Gastroesophageal sphincter (tissue), 3 donors: Measurements from ENCODE around the gene HSPA1L.

Source experiments
- EP300 ChIP-seq: sonication (generic); formaldehyde crosslinking; IDR thresholded peaks from one replicate; pipeline ENCODE4 v1.6.1; 2017; ENCODE audit warnings: antibody characterized with exemption, mild to moderate bottlenecking
- POLR2A ChIP-seq, 2 donors: fragments of 450-650 bp; IDR thresholded peaks; one replicate each; pipeline ENCODE4 v1.6.1; 2017; ENCODE audit warnings: antibody characterized with exemption in 2 of 2, mild to moderate bottlenecking in 2 of 2, moderate library complexity in 1 of 2
- POLR2AphosphoS5 ChIP-seq: sonication (generic); formaldehyde crosslinking; IDR thresholded peaks from one replicate; pipeline ENCODE4 v1.6.1; 2017; ENCODE audit warnings: antibody characterized with exemption
- TF ChIP-seq, protein P1 (sequence below), 4 experiments: fragments of 200-600 bp in 2 of 4; fragments of 450-650 bp in 2 of 4; sonication (generic) in 1 of 4; IDR thresholded peaks; one replicate each; pipeline ENCODE4 v1.5.1; 2017 to 2019; ENCODE audit warnings: antibody characterized with exemption in 4 of 4, mild to moderate bottlenecking in 2 of 4, moderate library complexity in 2 of 4

DNA sequence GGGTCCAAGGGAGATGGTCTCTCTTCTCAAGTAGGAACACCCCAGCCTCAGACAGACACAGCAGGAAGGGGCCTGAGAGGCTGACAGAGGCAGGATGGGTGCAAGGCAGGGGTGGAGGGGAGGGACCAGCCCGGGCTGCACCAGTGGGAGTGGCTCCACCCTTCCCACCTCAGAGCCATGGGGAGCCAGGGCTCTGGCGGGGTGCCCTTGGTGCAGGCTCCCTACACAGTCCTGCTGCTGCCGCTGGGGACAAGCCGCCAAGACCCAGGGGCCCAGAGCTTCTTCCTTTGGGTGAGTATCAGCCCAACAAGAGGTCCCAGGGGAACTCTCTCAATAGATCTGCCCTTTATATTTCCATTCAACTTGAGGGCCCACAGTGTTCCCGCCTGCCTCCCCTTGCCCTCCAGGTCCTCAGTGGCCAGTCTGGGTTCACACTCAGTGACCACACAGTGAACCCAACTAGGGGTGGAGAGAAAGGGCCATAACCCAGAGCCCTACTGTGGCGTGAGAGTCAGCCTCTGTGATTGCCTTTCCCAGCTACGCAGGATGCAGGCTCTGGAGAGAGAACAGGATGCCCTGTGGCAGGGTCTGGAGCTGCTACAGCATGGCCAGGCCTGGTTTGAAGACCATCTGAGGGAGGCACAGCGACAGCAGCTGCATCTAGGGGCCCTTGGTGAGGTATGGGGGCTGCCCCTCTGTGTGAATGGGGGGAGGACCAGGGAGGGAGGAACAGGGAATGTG is 52.0 kb downstream of the HSPA1L start:
- TF ChIP-seq POLR2AphosphoS5 = no peak
- no peak for TF ChIP-seq POLR2A (IDR thresholded peaks at IDR 0.05)
- TF ChIP-seq, protein P1, sequence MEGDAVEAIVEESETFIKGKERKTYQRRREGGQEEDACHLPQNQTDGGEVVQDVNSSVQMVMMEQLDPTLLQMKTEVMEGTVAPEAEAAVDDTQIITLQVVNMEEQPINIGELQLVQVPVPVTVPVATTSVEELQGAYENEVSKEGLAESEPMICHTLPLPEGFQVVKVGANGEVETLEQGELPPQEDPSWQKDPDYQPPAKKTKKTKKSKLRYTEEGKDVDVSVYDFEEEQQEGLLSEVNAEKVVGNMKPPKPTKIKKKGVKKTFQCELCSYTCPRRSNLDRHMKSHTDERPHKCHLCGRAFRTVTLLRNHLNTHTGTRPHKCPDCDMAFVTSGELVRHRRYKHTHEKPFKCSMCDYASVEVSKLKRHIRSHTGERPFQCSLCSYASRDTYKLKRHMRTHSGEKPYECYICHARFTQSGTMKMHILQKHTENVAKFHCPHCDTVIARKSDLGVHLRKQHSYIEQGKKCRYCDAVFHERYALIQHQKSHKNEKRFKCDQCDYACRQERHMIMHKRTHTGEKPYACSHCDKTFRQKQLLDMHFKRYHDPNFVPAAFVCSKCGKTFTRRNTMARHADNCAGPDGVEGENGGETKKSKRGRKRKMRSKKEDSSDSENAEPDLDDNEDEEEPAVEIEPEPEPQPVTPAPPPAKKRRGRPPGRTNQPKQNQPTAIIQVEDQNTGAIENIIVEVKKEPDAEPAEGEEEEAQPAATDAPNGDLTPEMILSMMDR (IDR thresholded peaks at IDR 0.05) = no peak
- TF ChIP-seq EP300 = no peak
